ENCODE results near the gene ZNF276. TPM values are rescaled to one million over a fixed set of nuclear protein-coding genes. Genes with fewer than 3 reads are reported as not detected.

ZNF276 gene
- total RNA-seq, 1 experiment from 2014 or later = 30.1 TPM

DNA sequence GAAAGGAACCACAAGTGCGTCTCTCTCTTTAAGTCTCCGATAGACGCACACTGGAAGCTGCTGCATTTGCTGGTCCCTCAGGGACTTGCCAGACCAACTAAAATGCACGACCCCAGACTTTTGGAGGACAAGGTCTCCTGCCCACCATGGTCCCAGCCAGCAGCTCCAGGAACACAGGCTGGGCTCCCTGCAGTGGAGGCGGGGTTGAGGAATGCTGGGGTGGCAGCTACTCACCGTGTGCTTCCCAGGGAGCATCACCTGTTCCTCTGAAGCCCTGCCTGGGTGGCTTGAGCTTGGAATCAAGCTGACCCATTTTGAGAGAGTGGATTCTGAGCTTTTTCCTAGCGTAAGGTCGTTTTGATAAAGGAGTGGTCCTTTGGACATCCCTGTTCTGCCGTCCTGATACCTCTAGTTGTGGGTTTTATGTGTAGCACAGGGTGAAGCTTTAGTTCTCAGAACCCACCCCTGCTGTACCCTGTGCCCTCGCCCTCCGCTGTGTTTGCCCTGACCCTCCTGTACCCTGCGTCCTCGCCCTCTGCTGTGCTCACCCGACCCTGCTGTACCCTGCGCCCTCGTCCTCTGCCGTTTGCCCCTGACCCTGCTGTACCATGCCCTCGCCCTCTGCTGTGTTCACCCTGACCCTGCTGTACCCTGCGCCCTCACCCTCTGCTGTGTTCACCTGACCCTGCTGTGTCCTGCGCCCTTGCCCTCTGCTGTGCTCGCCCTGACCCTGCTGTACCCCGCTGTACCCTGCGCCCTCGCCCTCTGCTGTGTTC lies 11.0 kb downstream of the ZNF276 start:
- no peak overlapping the region for H3K4me2 ChIP-seq (ENCODE audit: low read length)
- no peaks in the 10 kb centered on the region for H3K27me3 ChIP-seq (ENCODE audit: low read length)
- intact Hi-C loops (cut with micrococcal nuclease) = no loop called here
- H4K20me1 ChIP-seq (ENCODE audit: low read length) = no peaks in the 10 kb centered on the region
- ChIA-PET POLR2A (ENCODE audit: unreplicated experiment) (no interaction called here), CTCF (interaction anchor here (0.6 kb wide), 1 partner anchor 32 kb away, joined by 3 read pairs; no protein-coding TSS in a partner anchor)
- BruUV-seq (replicated peaks) = no TSS peak
- H3K27ac ChIP-seq (ENCODE audit: low read length) = no peak overlapping the region
- no peak overlapping the region for H2AFZ ChIP-seq (ENCODE audit: low read length)
- no peaks in the 10 kb centered on the region for H3K4me1 ChIP-seq (ENCODE audit: insufficient read depth, low read length)
- no peak overlapping the region for H3K4me3 ChIP-seq (ENCODE audit: low read length)
- H3K9me3 ChIP-seq (ENCODE audit: low read length) = no peaks in the 10 kb centered on the region
- no peak overlapping the region for H3K9ac ChIP-seq (ENCODE audit: low read length)
- H3K36me3 ChIP-seq (ENCODE audit: low read depth, low read length) = peaks cover 12% of the 10 kb centered on the region
- DNase-seq (no peak), ATAC-seq (no peak)
- H3K79me2 ChIP-seq (ENCODE audit: low read length) = no peaks in the 10 kb centered on the region
- TF ChIP-seq EZH2 (IDR thresholded peaks at IDR 0.05; ENCODE audit: low read length, unreplicated experiment) (no peak), EZH2phosphoT487 (IDR thresholded peaks at IDR 0.05; ENCODE audit: borderline replicate concordance, low read length) (no peak)
- TF ChIP-seq, protein P1, sequence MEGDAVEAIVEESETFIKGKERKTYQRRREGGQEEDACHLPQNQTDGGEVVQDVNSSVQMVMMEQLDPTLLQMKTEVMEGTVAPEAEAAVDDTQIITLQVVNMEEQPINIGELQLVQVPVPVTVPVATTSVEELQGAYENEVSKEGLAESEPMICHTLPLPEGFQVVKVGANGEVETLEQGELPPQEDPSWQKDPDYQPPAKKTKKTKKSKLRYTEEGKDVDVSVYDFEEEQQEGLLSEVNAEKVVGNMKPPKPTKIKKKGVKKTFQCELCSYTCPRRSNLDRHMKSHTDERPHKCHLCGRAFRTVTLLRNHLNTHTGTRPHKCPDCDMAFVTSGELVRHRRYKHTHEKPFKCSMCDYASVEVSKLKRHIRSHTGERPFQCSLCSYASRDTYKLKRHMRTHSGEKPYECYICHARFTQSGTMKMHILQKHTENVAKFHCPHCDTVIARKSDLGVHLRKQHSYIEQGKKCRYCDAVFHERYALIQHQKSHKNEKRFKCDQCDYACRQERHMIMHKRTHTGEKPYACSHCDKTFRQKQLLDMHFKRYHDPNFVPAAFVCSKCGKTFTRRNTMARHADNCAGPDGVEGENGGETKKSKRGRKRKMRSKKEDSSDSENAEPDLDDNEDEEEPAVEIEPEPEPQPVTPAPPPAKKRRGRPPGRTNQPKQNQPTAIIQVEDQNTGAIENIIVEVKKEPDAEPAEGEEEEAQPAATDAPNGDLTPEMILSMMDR (conservative IDR thresholded peaks at IDR 0.05; ENCODE audit: low read depth, low read length) = no peak
- H3F3A ChIP-seq (ENCODE audit: low read length, unreplicated experiment) = no peaks in the 10 kb centered on the region
- no peaks in the 10 kb centered on the region for H3K9me2 ChIP-seq (replicated peaks; ENCODE audit: low read length)

DNA sequence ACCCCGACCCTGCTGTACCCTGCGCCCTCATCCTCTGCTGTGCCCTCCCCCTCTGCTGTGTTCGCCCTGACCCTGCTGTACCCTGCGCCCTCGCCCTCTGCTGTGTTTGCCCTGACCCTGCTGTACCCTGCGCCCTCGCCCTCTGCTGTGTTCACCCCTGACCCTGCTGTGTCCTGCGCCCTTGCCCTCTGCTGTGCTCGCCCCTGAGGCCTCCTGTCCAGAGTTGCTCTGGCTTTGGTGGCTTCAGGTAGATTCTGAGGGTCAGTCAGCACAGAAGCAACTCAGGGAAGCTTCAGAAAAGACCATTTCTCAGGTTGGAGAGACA lies 11.5 kb downstream of the ZNF276 start:
- no peak overlapping the region for H3K4me2 ChIP-seq (ENCODE audit: low read length)
- ChIA-PET POLR2A (ENCODE audit: unreplicated experiment) (interaction anchor here (0.6 kb wide), 1 partner anchor 16 kb away, joined by 4 read pairs; no protein-coding TSS in a partner anchor), CTCF (interaction anchor here (0.6 kb wide), 1 partner anchor 33 kb away, joined by 3 read pairs; no protein-coding TSS in a partner anchor)
- H3K9ac ChIP-seq (ENCODE audit: low read length) = no peak overlapping the region
- H3K27ac ChIP-seq (ENCODE audit: low read length) = no peak overlapping the region
- H3F3A ChIP-seq (ENCODE audit: low read length, unreplicated experiment) = no peaks in the 10 kb centered on the region
- ATAC-seq = no peak
- no peak overlapping the region for H3K4me3 ChIP-seq (ENCODE audit: low read length)
- no peaks in the 10 kb centered on the region for H3K79me2 ChIP-seq (ENCODE audit: low read length)
- H3K27me3 ChIP-seq (ENCODE audit: low read length) = no peaks in the 10 kb centered on the region
- H3K4me1 ChIP-seq (ENCODE audit: insufficient read depth, low read length) = no peaks in the 10 kb centered on the region
- no peaks in the 10 kb centered on the region for H3K9me2 ChIP-seq (replicated peaks; ENCODE audit: low read length)
- intact Hi-C loops (cut with micrococcal nuclease) = no loop called here
- H3K36me3 ChIP-seq (ENCODE audit: low read depth, low read length) = peaks cover 17% of the 10 kb centered on the region
- DNase-seq = no peak
- TF ChIP-seq EZH2 (IDR thresholded peaks at IDR 0.05; ENCODE audit: low read length, unreplicated experiment) = no peak
- no peak for TF ChIP-seq EZH2phosphoT487 (IDR thresholded peaks at IDR 0.05; ENCODE audit: borderline replicate concordance, low read length)
- TF ChIP-seq, protein P1 (conservative IDR thresholded peaks at IDR 0.05; ENCODE audit: low read depth, low read length) = no peak
- BruUV-seq (replicated peaks) = no TSS peak
- no peak overlapping the region for H2AFZ ChIP-seq (ENCODE audit: low read length)
- H3K9me3 ChIP-seq (ENCODE audit: low read length) = no peaks in the 10 kb centered on the region
- H4K20me1 ChIP-seq (ENCODE audit: low read length) = no peaks in the 10 kb centered on the region

DNA sequence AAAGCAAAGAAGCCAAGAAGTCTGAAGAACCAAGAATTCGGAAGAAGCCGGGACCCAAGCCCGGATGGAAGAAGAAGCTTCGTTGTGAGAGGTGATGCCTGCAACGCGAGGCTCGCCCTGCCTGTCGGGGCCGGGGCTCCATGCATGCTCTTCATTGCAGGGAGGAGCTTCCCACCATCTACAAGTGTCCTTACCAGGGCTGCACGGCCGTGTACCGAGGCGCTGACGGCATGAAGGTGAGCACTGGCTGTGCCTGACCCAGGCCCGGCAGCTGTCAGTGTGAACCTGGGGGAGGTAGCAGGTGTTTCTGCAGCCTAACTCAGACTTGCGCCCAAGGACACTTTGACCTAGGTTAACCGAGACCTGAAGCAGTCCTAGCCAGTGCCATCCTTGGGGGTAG lies 12.0 kb downstream of the ZNF276 start:
- no peaks in the 10 kb centered on the region for H4K20me1 ChIP-seq (ENCODE audit: low read length)
- H3K4me2 ChIP-seq (ENCODE audit: low read length) = no peak overlapping the region
- H3K9ac ChIP-seq (ENCODE audit: low read length) = no peak overlapping the region
- ATAC-seq (no peak), DNase-seq (no peak)
- no peak overlapping the region for H3K4me3 ChIP-seq (ENCODE audit: low read length)
- TF ChIP-seq EZH2phosphoT487 (IDR thresholded peaks at IDR 0.05; ENCODE audit: borderline replicate concordance, low read length) (no peak), EZH2 (IDR thresholded peaks at IDR 0.05; ENCODE audit: low read length, unreplicated experiment) (no peak)
- TF ChIP-seq, protein P1 (conservative IDR thresholded peaks at IDR 0.05; ENCODE audit: low read depth, low read length) = no peak
- POLR2A ChIA-PET (ENCODE audit: unreplicated experiment) = interaction anchor here (0.6 kb wide), 1 partner anchor 17 kb away, joined by 4 read pairs; no protein-coding TSS in a partner anchor
- H3K36me3 ChIP-seq (ENCODE audit: low read depth, low read length) = peaks cover 19% of the 10 kb centered on the region
- no peak overlapping the region for H3K27ac ChIP-seq (ENCODE audit: low read length)
- intact Hi-C loops (cut with micrococcal nuclease) = no loop called here
- BruUV-seq (replicated peaks) = no TSS peak
- H2AFZ ChIP-seq (ENCODE audit: low read length) = no peak overlapping the region
- no peaks in the 10 kb centered on the region for H3F3A ChIP-seq (ENCODE audit: low read length, unreplicated experiment)
- no peaks in the 10 kb centered on the region for H3K79me2 ChIP-seq (ENCODE audit: low read length)
- CTCF ChIA-PET = no interaction called here
- H3K27me3 ChIP-seq (ENCODE audit: low read length) = no peaks in the 10 kb centered on the region
- no peaks in the 10 kb centered on the region for H3K9me3 ChIP-seq (ENCODE audit: low read length)
- H3K4me1 ChIP-seq (ENCODE audit: insufficient read depth, low read length) = no peaks in the 10 kb centered on the region
- no peaks in the 10 kb centered on the region for H3K9me2 ChIP-seq (replicated peaks; ENCODE audit: low read length)

Data from PC-3 (cell line).